HepG2 (cell line): Measurements from ENCODE around the gene TPM2. TPM values are rescaled to one million over a fixed set of nuclear protein-coding genes. Genes with fewer than 3 reads are reported as not detected.
A peak's percentile ranks its signal among the peaks of the same experiment; 100 is the strongest.

Experiments
- ATAD3A ChIP-seq: sonication (generic); formaldehyde crosslinking; IDR thresholded peaks from 2 replicates; pipeline ENCODE4 v1.4.0; 2020; ENCODE audit warnings: missing genetic modification reagents
- BRD4 ChIP-seq: sonication (generic); formaldehyde crosslinking; IDR thresholded peaks from 2 replicates; pipeline ENCODE4 v1.4.0; 2020; ENCODE audit warnings: missing genetic modification reagents
- EHMT2 ChIP-seq: fragments of 200-600 bp; sonication (generic); IDR thresholded peaks from 2 replicates; pipeline ENCODE4 v1.7.0; 2017; ENCODE audit warnings: antibody characterized with exemption, low read depth, low read length, borderline replicate concordance
- SNRNP70 ChIP-seq: fragments of 200-400 bp; formaldehyde crosslinking; IDR thresholded peaks from 2 replicates; pipeline ENCODE4 v1.6.1; 2017; ENCODE audit warnings: mild to moderate bottlenecking, low read depth, low read length, moderate library complexity
- ZNF160 ChIP-seq: sonication (generic); formaldehyde crosslinking; IDR thresholded peaks from 2 replicates; pipeline ENCODE4 v1.8.0; 2022; ENCODE audit warnings: mild to moderate bottlenecking, inconsistent platforms, missing genetic modification reagents
- ZNF329 ChIP-seq: sonication (generic); formaldehyde crosslinking; IDR thresholded peaks from 2 replicates; pipeline ENCODE4 v1.9.0; 2021; ENCODE audit warnings: low read depth, mild to moderate bottlenecking, missing genetic modification reagents
- ZNF615 ChIP-seq: sonication (generic); formaldehyde crosslinking; IDR thresholded peaks from 2 replicates; pipeline ENCODE4 v1.5.0; 2020; ENCODE audit warnings: mild to moderate bottlenecking, missing genetic modification reagents, borderline replicate concordance
- ZSCAN20 ChIP-seq: sonication (generic); formaldehyde crosslinking; IDR thresholded peaks from 2 replicates; pipeline ENCODE4 v1.4.0; 2020; ENCODE audit warnings: missing genetic modification reagents, mild to moderate bottlenecking, borderline replicate concordance
- ZSCAN9 ChIP-seq: IDR thresholded peaks from 2 replicates; pipeline ENCODE4 v1.6.1; 2016; ENCODE audit warnings: borderline replicate concordance
- polyA plus RNA-seq, 8 experiments: library from polyadenylated mRNA; depleted of rRNA in 3 of 8; stranded (reverse) in 7 of 8; unstranded in 1 of 8; fragments of >200 nt; fragmentation: Illumina TruSeq in 4 of 8; extraction: Trizol in 4 of 8; gene quantifications; 2 replicates each; pipeline versions ENCODE4 v1.2.1 to v1.2.3, GENCODE V29; 2011 to 2016; ENCODE audit warnings: low read depth in 4 of 8, missing spikeins in 1 of 8, mixed read lengths in 1 of 8; ENCODE audit not compliant: insufficient read depth in 1 of 8
- total RNA-seq, 5 experiments: library from RNA; depleted of rRNA; stranded (reverse); fragments of >200 nt; fragmentation: Illumina TruSeq; extraction: Trizol; gene quantifications; 2 replicates each; pipeline ENCODE4 v1.2.3, GENCODE V29; 2016; ENCODE audit warnings: low read depth in 1 of 5
- TF ChIP-seq, protein P1 (sequence below): sonication (generic); formaldehyde crosslinking; IDR thresholded peaks from 2 replicates; pipeline ENCODE4; 2020; ENCODE audit warnings: missing genetic modification reagents, mild to moderate bottlenecking, borderline replicate concordance
- TF ChIP-seq, protein P2 (sequence below): sonication (generic); formaldehyde crosslinking; IDR thresholded peaks from 2 replicates; pipeline ENCODE4 v1.9.0; 2021; ENCODE audit warnings: missing genetic modification reagents, borderline replicate concordance
- TF ChIP-seq, protein P3 (sequence below): IDR thresholded peaks from 2 replicates; pipeline ENCODE4 v1.4.0; 2020; ENCODE audit warnings: mild to moderate bottlenecking, missing genetic modification reagents
- TF ChIP-seq, protein P4 (sequence below), 2 experiments: fragments of 450-650 bp in 1 of 2; sonication (generic) in 1 of 2; formaldehyde crosslinking; IDR thresholded peaks; 2 replicates each; pipeline versions ENCODE4 v1.5.0 to v1.8.0; 2020 to 2022; ENCODE audit warnings: mild to moderate bottlenecking in 1 of 2, missing genetic modification reagents in 1 of 2
- TF ChIP-seq, protein P5 (sequence below): sonication (generic); formaldehyde crosslinking; IDR thresholded peaks from 2 replicates; pipeline ENCODE4 v1.5.0; 2020; ENCODE audit warnings: mild to moderate bottlenecking, missing genetic modification reagents, borderline replicate concordance

The TPM2 gene
- total and polyA plus RNA-seq, 2 of the 13 experiments (the other 11 are each of a cell fraction or from before 2014, with no cell fraction given), result 3.1 to 10.7 TPM

DNA sequence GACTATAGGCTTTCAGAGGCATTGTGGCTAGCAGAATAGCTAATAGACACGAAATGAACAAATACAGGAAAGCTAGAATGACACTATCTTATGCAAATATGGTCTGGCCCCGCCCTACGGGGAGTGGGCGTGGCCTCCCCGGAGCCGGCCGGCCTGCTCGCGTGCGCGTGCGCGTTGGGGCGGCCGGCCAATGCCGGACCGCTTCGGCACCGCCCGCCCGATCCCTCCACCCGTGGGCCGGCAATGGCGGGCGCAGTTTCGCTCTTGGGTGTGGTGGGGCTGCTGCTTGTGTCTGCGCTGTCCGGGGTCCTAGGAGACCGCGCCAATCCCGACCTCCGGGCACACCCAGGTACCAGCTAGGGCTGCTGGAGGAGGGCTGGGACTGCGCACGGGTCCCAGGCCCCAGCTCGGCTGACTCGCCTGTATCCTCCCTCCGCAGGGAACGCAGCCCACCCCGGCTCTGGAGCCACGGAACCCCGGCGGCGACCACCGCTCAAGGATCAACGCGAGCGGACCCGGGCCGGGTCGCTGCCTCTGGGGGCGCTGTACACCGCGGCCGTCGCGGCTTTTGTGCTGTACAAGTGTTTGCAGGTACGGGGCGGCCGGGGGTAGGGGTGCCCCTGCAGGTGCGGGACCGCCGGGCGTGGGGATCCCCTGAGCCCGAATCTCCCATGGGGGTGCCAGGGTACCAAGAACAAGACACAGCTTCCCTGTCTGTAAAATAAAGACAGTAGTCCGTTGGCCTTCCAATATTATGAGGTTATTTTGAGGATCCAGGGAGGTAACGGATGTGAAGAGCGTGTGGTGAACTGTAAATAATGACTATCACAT is 31.4 kb downstream of the TPM2 start, which contains the start of gene CCDC107 (continued):
- TF ChIP-seq, protein P1, sequence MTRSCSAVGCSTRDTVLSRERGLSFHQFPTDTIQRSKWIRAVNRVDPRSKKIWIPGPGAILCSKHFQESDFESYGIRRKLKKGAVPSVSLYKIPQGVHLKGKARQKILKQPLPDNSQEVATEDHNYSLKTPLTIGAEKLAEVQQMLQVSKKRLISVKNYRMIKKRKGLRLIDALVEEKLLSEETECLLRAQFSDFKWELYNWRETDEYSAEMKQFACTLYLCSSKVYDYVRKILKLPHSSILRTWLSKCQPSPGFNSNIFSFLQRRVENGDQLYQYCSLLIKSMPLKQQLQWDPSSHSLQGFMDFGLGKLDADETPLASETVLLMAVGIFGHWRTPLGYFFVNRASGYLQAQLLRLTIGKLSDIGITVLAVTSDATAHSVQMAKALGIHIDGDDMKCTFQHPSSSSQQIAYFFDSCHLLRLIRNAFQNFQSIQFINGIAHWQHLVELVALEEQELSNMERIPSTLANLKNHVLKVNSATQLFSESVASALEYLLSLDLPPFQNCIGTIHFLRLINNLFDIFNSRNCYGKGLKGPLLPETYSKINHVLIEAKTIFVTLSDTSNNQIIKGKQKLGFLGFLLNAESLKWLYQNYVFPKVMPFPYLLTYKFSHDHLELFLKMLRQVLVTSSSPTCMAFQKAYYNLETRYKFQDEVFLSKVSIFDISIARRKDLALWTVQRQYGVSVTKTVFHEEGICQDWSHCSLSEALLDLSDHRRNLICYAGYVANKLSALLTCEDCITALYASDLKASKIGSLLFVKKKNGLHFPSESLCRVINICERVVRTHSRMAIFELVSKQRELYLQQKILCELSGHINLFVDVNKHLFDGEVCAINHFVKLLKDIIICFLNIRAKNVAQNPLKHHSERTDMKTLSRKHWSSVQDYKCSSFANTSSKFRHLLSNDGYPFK (CRISPR knock-in tag), result no peak; the same call in 1 of the 2 replicates
- TF ChIP-seq, protein P2, sequence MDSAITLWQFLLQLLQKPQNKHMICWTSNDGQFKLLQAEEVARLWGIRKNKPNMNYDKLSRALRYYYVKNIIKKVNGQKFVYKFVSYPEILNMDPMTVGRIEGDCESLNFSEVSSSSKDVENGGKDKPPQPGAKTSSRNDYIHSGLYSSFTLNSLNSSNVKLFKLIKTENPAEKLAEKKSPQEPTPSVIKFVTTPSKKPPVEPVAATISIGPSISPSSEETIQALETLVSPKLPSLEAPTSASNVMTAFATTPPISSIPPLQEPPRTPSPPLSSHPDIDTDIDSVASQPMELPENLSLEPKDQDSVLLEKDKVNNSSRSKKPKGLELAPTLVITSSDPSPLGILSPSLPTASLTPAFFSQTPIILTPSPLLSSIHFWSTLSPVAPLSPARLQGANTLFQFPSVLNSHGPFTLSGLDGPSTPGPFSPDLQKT (CRISPR knock-in tag), result no peak
- TF ChIP-seq, protein P3, sequence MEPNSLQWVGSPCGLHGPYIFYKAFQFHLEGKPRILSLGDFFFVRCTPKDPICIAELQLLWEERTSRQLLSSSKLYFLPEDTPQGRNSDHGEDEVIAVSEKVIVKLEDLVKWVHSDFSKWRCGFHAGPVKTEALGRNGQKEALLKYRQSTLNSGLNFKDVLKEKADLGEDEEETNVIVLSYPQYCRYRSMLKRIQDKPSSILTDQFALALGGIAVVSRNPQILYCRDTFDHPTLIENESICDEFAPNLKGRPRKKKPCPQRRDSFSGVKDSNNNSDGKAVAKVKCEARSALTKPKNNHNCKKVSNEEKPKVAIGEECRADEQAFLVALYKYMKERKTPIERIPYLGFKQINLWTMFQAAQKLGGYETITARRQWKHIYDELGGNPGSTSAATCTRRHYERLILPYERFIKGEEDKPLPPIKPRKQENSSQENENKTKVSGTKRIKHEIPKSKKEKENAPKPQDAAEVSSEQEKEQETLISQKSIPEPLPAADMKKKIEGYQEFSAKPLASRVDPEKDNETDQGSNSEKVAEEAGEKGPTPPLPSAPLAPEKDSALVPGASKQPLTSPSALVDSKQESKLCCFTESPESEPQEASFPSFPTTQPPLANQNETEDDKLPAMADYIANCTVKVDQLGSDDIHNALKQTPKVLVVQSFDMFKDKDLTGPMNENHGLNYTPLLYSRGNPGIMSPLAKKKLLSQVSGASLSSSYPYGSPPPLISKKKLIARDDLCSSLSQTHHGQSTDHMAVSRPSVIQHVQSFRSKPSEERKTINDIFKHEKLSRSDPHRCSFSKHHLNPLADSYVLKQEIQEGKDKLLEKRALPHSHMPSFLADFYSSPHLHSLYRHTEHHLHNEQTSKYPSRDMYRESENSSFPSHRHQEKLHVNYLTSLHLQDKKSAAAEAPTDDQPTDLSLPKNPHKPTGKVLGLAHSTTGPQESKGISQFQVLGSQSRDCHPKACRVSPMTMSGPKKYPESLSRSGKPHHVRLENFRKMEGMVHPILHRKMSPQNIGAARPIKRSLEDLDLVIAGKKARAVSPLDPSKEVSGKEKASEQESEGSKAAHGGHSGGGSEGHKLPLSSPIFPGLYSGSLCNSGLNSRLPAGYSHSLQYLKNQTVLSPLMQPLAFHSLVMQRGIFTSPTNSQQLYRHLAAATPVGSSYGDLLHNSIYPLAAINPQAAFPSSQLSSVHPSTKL (CRISPR knock-in tag), result peak; percentile 51; the same call in 1 of the 2 replicates
- TF ChIP-seq EHMT2 (no peak), SNRNP70 (no peak), ZNF615 (CRISPR knock-in tag) (peak; percentile 90; the same call in 1 of the 2 replicates), BRD4 (CRISPR knock-in tag) (0 out of 2 replicates have a peak, but pooled peaks have one; percentile 83), ZNF329 (CRISPR knock-in tag) (no peak), ZNF160 (CRISPR knock-in tag) (no peak), ZSCAN20 (no peak), ZSCAN9 (CRISPR knock-in tag) (0 out of 2 replicates have a peak, but pooled peaks have one; percentile 15), ATAD3A (CRISPR knock-in tag) (no peak)
- TF ChIP-seq, protein P4, sequence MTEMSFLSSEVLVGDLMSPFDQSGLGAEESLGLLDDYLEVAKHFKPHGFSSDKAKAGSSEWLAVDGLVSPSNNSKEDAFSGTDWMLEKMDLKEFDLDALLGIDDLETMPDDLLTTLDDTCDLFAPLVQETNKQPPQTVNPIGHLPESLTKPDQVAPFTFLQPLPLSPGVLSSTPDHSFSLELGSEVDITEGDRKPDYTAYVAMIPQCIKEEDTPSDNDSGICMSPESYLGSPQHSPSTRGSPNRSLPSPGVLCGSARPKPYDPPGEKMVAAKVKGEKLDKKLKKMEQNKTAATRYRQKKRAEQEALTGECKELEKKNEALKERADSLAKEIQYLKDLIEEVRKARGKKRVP (CRISPR knock-in tag; IDR thresholded peaks at IDR 0.05), result no peak
- TF ChIP-seq, protein P5, sequence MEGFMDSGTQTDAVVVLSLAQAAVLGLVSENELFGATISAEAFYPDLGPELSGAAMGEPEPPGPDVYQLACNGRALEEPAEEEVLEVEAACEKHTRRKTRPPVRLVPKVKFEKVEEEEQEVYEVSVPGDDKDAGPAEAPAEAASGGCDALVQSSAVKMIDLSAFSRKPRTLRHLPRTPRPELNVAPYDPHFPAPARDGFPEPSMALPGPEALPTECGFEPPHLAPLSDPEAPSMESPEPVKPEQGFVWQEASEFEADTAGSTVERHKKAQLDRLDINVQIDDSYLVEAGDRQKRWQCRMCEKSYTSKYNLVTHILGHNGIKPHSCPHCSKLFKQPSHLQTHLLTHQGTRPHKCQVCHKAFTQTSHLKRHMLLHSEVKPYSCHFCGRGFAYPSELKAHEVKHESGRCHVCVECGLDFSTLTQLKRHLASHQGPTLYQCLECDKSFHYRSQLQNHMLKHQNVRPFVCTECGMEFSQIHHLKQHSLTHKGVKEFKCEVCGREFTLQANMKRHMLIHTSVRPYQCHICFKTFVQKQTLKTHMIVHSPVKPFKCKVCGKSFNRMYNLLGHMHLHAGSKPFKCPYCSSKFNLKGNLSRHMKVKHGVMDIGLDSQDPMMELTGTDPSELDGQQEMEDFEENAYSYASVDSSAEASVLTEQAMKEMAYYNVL, result 0 out of 2 replicates have a peak, but pooled peaks have one; percentile 35
